ENCODE data around the gene ENDOG.

- TF ChIP-seq POLR2A (IDR thresholded peaks at IDR 0.05), result no peak
- no peak for TF ChIP-seq CTCF (IDR thresholded peaks at IDR 0.05)
Observed at GRCh38 chr9:128841694-128842492, 23.6 kb downstream of the ENDOG start.

Data from Peyer's patch (tissue), 4 donors.